ENCODE measurements around the gene FAHD2B.

DNA sequence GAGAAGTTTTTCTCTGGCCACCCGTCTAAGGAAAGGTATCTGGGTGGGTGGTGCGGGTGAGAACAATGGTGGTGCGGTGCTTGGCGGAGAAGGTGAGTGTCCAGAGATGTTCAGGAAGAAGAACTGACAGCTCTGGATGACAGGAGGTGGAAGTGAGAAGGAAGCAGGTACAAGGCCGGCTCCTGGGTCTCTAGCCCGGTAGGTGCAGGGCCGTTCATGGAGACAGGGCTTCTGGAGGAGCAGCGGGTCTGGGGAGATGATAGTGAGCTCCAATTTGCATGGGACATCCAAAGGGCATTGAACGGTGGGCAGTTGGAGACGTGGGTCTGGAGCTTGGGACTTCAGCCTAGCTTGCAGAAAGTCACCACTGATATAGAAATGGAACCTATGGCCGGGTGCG, 979 bp upstream of the FAHD2B start:
- TF ChIP-seq CTCF (IDR thresholded peaks at IDR 0.05) (no peak), EP300 (IDR thresholded peaks at IDR 0.05) (no peak), POLR2AphosphoS5 (IDR thresholded peaks at IDR 0.05) (no peak)

Measured in esophagus muscularis mucosa (tissue), 4 donors.